H1 (cell line): ENCODE results near the gene SMIM23. TPM values are rescaled to one million over a fixed set of nuclear protein-coding genes. Genes with fewer than 3 reads are reported as not detected.
A peak's percentile ranks its signal among the peaks of the same experiment; 100 is the strongest.

ENCODE experiments used
- CTCF ChIA-PET: fragments of 300-600 bp; sonication (Branson Sonifier 250); formaldehyde crosslinking; loops from one replicate; lab custom pipeline; 2021; ENCODE audit not compliant: partially characterized antibody; lab: Charles Lee
- POLR2A ChIA-PET: fragments of 300-600 bp; sonication (Branson Sonifier 250); formaldehyde crosslinking; loops from one replicate; lab custom pipeline; 2021; ENCODE audit warnings: inconsistent platforms; ENCODE audit not compliant: partially characterized antibody; lab: Charles Lee
- DNase-seq, 2 experiments: peaks; one replicate each; pipeline versions ENCODE4 v3.0.0 to v3.0.0-alpha.2; 2010 to 2022; ENCODE audit warnings: low spot score in 2 of 2, low read depth in 1 of 2, mixed read lengths in 1 of 2
- FAIRE-seq: peaks from 2 replicates; lab custom pipeline; 2011; peaks lifted over from hg19 to GRCh38; lab: Jason Lieb, UNC
- H2AFZ ChIP-seq: 2 replicates; pipeline ENCODE4 v1.8.1; 2012; ENCODE audit warnings: low read length, inconsistent platforms
- H2AK5ac ChIP-seq: 2 replicates; pipeline ENCODE4 v1.6.1; 2013; ENCODE audit warnings: low read depth, low read length
- H2BK120ac ChIP-seq: replicated peaks from 2 replicates; pipeline ENCODE3; 2013; ENCODE audit warnings: low read depth, low read length, inconsistent platforms
- H2BK12ac ChIP-seq: 2 replicates; pipeline ENCODE4 v1.6.1; 2013; ENCODE audit warnings: low read depth, low read length
- H2BK15ac ChIP-seq: 2 replicates; pipeline ENCODE4 v1.6.1; 2013; ENCODE audit warnings: low read length
- H2BK20ac ChIP-seq: 2 replicates; pipeline ENCODE4 v1.6.1; 2013; ENCODE audit warnings: low read length
- H2BK5ac ChIP-seq: 2 replicates; pipeline ENCODE4 v1.6.1; 2013; ENCODE audit warnings: low read depth, low read length
- H3K14ac ChIP-seq: 2 replicates; pipeline ENCODE4 v1.6.1; 2013; ENCODE audit warnings: inconsistent platforms; ENCODE audit not compliant: insufficient read length
- H3K18ac ChIP-seq: 2 replicates; pipeline ENCODE4 v1.6.1; 2013; ENCODE audit warnings: low read length; ENCODE audit errors: extremely low read depth
- H3K23ac ChIP-seq: 2 replicates; pipeline ENCODE4 v1.6.1; 2013; ENCODE audit warnings: inconsistent platforms; ENCODE audit not compliant: insufficient read length
- H3K23me2 ChIP-seq: 2 replicates; pipeline ENCODE4 v1.6.1; 2013; ENCODE audit warnings: low read depth, low read length
- H3K27ac ChIP-seq: 2 replicates; pipeline ENCODE4 v1.6.1; 2011; ENCODE audit warnings: low read depth, low read length, inconsistent platforms
- H3K27me3 ChIP-seq, 4 experiments: replicated peaks in 1 of 4; 1 replicate in 1 of 4; 2 replicates in 3 of 4; pipeline versions ENCODE4 v1.6.1 to v1.8.1; 2011 to 2013; ENCODE audit warnings: low read length in 3 of 4, mild to moderate bottlenecking in 3 of 4, inconsistent platforms in 2 of 4, mixed read lengths in 2 of 4, moderate library complexity in 1 of 4; ENCODE audit not compliant: control insufficient read depth in 3 of 4, insufficient read depth in 3 of 4; ENCODE audit errors: extremely low read depth in 1 of 4
- H3K36me3 ChIP-seq, 4 experiments: 2 replicates each; pipeline versions ENCODE4 v1.6.1 to v1.8.1; 2011 to 2013; ENCODE audit warnings: mild to moderate bottlenecking in 4 of 4, low read length in 3 of 4, moderate library complexity in 2 of 4, control low read depth in 1 of 4, inconsistent platforms in 1 of 4; ENCODE audit not compliant: insufficient read depth in 4 of 4, control insufficient read depth in 2 of 4
- H3K4ac ChIP-seq: replicated peaks from 2 replicates; pipeline ENCODE3; 2013; ENCODE audit warnings: low read length, low read depth, mixed read lengths, inconsistent platforms; ENCODE audit not compliant: insufficient read length
- H3K4me1 ChIP-seq, 4 experiments: replicated peaks in 1 of 4; 1 replicate in 1 of 4; 2 replicates in 3 of 4; pipeline versions ENCODE4 v1.6.1 to v1.8.1; 2011 to 2013; ENCODE audit warnings: low read length in 3 of 4, inconsistent platforms in 2 of 4, mixed read lengths in 1 of 4; ENCODE audit not compliant: insufficient read depth in 4 of 4, control insufficient read depth in 3 of 4
- H3K4me2 ChIP-seq, 2 experiments: 2 replicates each; pipeline versions ENCODE4 v1.6.1 to v1.8.1; 2011 to 2013; ENCODE audit warnings: low read depth in 2 of 2, low read length in 2 of 2, control low read depth in 1 of 2, inconsistent platforms in 1 of 2, mild to moderate bottlenecking in 1 of 2; ENCODE audit not compliant: insufficient read depth in 1 of 2
- H3K4me3 ChIP-seq, 4 experiments: fragments of 200-600, 300-600 bp in 1 of 4; sonication (generic), shearing (Covaris generic), sonication (Bioruptor Twin) in 1 of 4; 2 replicates each; pipeline versions ENCODE4 v1.5.1 to v1.8.1; 2011 to 2016; ENCODE audit warnings: low read length in 4 of 4, low read depth in 3 of 4, control low read depth in 2 of 4, inconsistent platforms in 2 of 4, mild to moderate bottlenecking in 2 of 4, mixed read lengths in 1 of 4, moderate library complexity in 1 of 4; ENCODE audit not compliant: insufficient read depth in 2 of 4; ENCODE audit errors: extremely low read depth in 1 of 4
- H3K56ac ChIP-seq: replicated peaks from 2 replicates; pipeline ENCODE3; 2013; ENCODE audit warnings: low read depth, mild to moderate bottlenecking, mixed read lengths, low read length, inconsistent platforms; ENCODE audit not compliant: insufficient read length
- H3K79me1 ChIP-seq: 2 replicates; pipeline ENCODE4 v1.6.1; 2013; ENCODE audit warnings: low read depth, low read length, control low read depth
- H3K79me2 ChIP-seq, 2 experiments: 2 replicates each; pipeline versions ENCODE4 v1.6.1 to v1.8.1; 2012 to 2013; ENCODE audit warnings: low read length in 2 of 2, mild to moderate bottlenecking in 2 of 2, inconsistent platforms in 1 of 2; ENCODE audit not compliant: insufficient read depth in 2 of 2, control insufficient read depth in 1 of 2
- H3K9ac ChIP-seq, 4 experiments: replicated peaks in 1 of 4; 1 replicate in 1 of 4; 2 replicates in 3 of 4; pipeline versions ENCODE4 v1.6.1 to v1.8.1; 2011 to 2013; ENCODE audit warnings: low read depth in 3 of 4, low read length in 3 of 4, control low read depth in 2 of 4, mild to moderate bottlenecking in 2 of 4, moderate library complexity in 2 of 4, inconsistent platforms in 1 of 4; ENCODE audit errors: extremely low read depth in 1 of 4
- H3K9me3 ChIP-seq, 2 experiments: 2 replicates each; pipeline versions ENCODE4 v1.6.1 to v1.8.1; 2012 to 2013; ENCODE audit warnings: mild to moderate bottlenecking in 2 of 2, moderate library complexity in 2 of 2, control low read depth in 1 of 2, inconsistent platforms in 1 of 2, low read depth in 1 of 2, low read length in 1 of 2, mixed read lengths in 1 of 2; ENCODE audit not compliant: insufficient read depth in 2 of 2
- H4K20me1 ChIP-seq, 2 experiments: replicated peaks in 1 of 2; 2 replicates each; pipeline versions ENCODE3 to v1.8.1; 2011 to 2013; ENCODE audit warnings: inconsistent platforms in 2 of 2, low read length in 2 of 2, mild to moderate bottlenecking in 1 of 2; ENCODE audit not compliant: insufficient read depth in 2 of 2, control insufficient read depth in 1 of 2
- H4K5ac ChIP-seq: 2 replicates; pipeline ENCODE4 v1.6.1; 2013; ENCODE audit warnings: low read length, low read depth, mixed read lengths, inconsistent platforms; ENCODE audit not compliant: insufficient read length
- H4K8ac ChIP-seq: 2 replicates; pipeline ENCODE4 v1.8.0; 2013; ENCODE audit warnings: mild to moderate bottlenecking, moderate library complexity, low read length, inconsistent platforms; ENCODE audit not compliant: insufficient read depth; ENCODE audit errors: extremely low read depth
- H4K91ac ChIP-seq: replicated peaks from 2 replicates; pipeline ENCODE3; 2013; ENCODE audit warnings: low read length, mixed read lengths, inconsistent platforms; ENCODE audit not compliant: insufficient read length
- CEBPB ChIP-seq: IDR thresholded peaks from 2 replicates; pipeline ENCODE4 v1.6.1; 2012; ENCODE audit warnings: low read depth, low read length
- CHD1 ChIP-seq: IDR thresholded peaks from 2 replicates; pipeline ENCODE4 v1.6.1; 2012; ENCODE audit warnings: low read depth, low read length, improper control_type of control experiment
- HDAC2 ChIP-seq, 2 experiments: fragments of 300-600 bp in 1 of 2; sonication (generic) in 1 of 2; IDR thresholded peaks; 2 replicates each; pipeline ENCODE4 v1.6.1; 2011 to 2012; ENCODE audit warnings: low read depth in 2 of 2, low read length in 2 of 2, mild to moderate bottlenecking in 2 of 2, moderate library complexity in 2 of 2, borderline replicate concordance in 1 of 2, inconsistent platforms in 1 of 2
- RNF2 ChIP-seq: fragments of 200-900, 300-1000 bp; sonication (generic); IDR thresholded peaks from 2 replicates; pipeline ENCODE4 v1.7.1; 2016; ENCODE audit warnings: borderline replicate concordance, low read depth, mild to moderate bottlenecking, antibody characterized with exemption, low read length; ENCODE audit not compliant: poor library complexity, severe bottlenecking; ENCODE audit errors: missing control alignments
- WGBS, 2 experiments: shearing (Covaris generic) in 1 of 2; methylation state at CpG; one replicate each; pipeline versions ENCODE4 v1.1.6 to v1.1.7; 2013 to 2015; ENCODE audit warnings: low lambda C conversion rate in 2 of 2, mixed read lengths in 2 of 2, inconsistent platforms in 1 of 2, low coverage in 1 of 2, missing lambda C conversion rate in 1 of 2; ENCODE audit not compliant: insufficient replicate concordance in 2 of 2, insufficient coverage in 1 of 2, insufficient read length in 1 of 2; ENCODE audit errors: extremely low coverage in 1 of 2, missing lambda C conversion rate in 1 of 2; 5-methylcytosine and 5-hydroxymethylcytosine counted together
- polyA plus RNA-seq, 7 experiments: library from polyadenylated mRNA; depleted of rRNA in 3 of 7; stranded (reverse) in 5 of 7; unstranded in 2 of 7; fragments of >200 nt in 5 of 7; fragments of 200-250 nt in 2 of 7; gene quantifications; 1 replicate in 5 of 7; 2 replicates in 1 of 7; 4 replicates in 1 of 7; pipeline versions ENCODE4 v1.2.1 to v1.2.3, GENCODE V29; 2011 to 2013; ENCODE audit warnings: missing spikeins in 2 of 7, mixed read lengths in 2 of 7
- total RNA-seq: library from RNA; stranded (reverse); fragmentation: NEBNext Ultra II Directional; extraction: Animal tissue kit (Norgen Biotek cat#: 25700); gene quantifications from 2 replicates; pipeline ENCODE4 v1.2.1, GENCODE V29; 2021

The SMIM23 gene
- total and polyA plus RNA-seq, 2 of the 8 experiments (the other 6 are each of a cell fraction or from before 2014, with no cell fraction given): not detected

DNA sequence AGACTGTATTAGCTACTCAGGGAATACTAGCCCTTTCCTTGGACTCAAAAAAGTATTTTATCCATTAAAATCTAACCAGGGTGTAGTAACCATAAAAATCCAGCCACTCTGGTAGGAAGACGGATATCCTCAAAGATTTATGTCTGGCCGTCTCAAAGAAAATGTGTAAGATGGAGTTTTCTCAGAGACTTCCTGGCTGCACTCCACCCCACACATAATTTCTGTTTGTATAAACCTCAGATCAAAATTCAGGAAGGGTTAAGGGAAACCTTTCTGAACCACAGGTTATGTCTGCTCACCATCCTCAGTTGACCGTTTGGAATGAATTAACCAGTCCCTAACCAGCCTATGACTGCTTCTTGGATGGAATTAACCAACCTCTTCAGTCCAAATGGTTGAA lies 13.8 kb upstream of the SMIM23 start:
- no peak overlapping the region for H2BK15ac ChIP-seq
- no peak overlapping the region for H2AFZ ChIP-seq
- H3K79me2 ChIP-seq: no peaks in the 10 kb centered on the region
- peaks cover 0 to 4% of the 10 kb centered on the region in 2 experiments; a peak in 1 of 4 replicates for H3K9me3 ChIP-seq
- H3K36me3 ChIP-seq: no peaks in the 10 kb centered on the region
- no peak for TF ChIP-seq HDAC2 (IDR thresholded peaks at IDR 0.05; ENCODE audit: borderline replicate concordance in 1 of 2, low read depth in 2 of 2, low read length in 2 of 2)
- TF ChIP-seq RNF2: no peak
- no peak for TF ChIP-seq CEBPB
- no peak for TF ChIP-seq CHD1
- TF ChIP-seq, all 59 proteins: peak for 0
- no peaks in the 10 kb centered on the region for H4K20me1 ChIP-seq
- 87% methylated on average over 3 of the region's 3 CpGs; no CpG with 5 or more reads in 1 of the 2 experiments for WGBS, 2 experiments
- no peak overlapping the region for H3K9ac ChIP-seq
- H3K79me1 ChIP-seq: no peaks in the 10 kb centered on the region
- H3K23me2 ChIP-seq: no peaks in the 10 kb centered on the region; the same call in 1 of the 2 replicates
- FAIRE-seq: no peak
- no peak overlapping the region for H3K4me3 ChIP-seq
- no peak overlapping the region for H3K23ac ChIP-seq
- H3K14ac ChIP-seq: no peak overlapping the region
- no peak overlapping the region for H4K91ac ChIP-seq
- no peak for DNase-seq
- no peak overlapping the region for H4K5ac ChIP-seq
- CTCF ChIA-PET: interaction anchor here (1.0 to 2.3 kb wide), 2 partner anchors 95 to 142 kb away, joined by 3 to 7 read pairs; no protein-coding TSS in a partner anchor
- H3K4me1 ChIP-seq: peaks cover 0 to 4% (median 0%) of the 10 kb centered on the region in 4 experiments; a peak in 2 of 7 replicates
- POLR2A ChIA-PET: no interaction called here
- H2BK5ac ChIP-seq: no peak overlapping the region
- H2AK5ac ChIP-seq: no peak overlapping the region
- H2BK20ac ChIP-seq: no peak overlapping the region
- H3K4me2 ChIP-seq: no peak overlapping the region
- no peak overlapping the region for H4K8ac ChIP-seq
- peak overlapping the region; percentile 49 for H3K56ac ChIP-seq
- no peak overlapping the region for H3K4ac ChIP-seq
- no peak overlapping the region for H2BK12ac ChIP-seq
- H3K18ac ChIP-seq: no peak overlapping the region
- H2BK120ac ChIP-seq: no peak overlapping the region
- H3K27me3 ChIP-seq: no peaks in the 10 kb centered on the region; a peak in 1 of 7 replicates
- no peak overlapping the region for H3K27ac ChIP-seq
